ENCODE data around the gene CD2AP. TPM values are rescaled to one million over a fixed set of nuclear protein-coding genes. Genes with fewer than 3 reads are reported as not detected.

CD2AP gene
- total RNA-seq, 1 donor from 2014 or later = 40.3 TPM

GRCh38 chr6:47524136-47524845, 46.7 kb downstream of the CD2AP start:
- DNase-seq (ENCODE audit: low spot score) = no peak
- H3K4me1 Mint-ChIP-seq (ENCODE audit: unreplicated experiment) = peaks cover 38% of the 10 kb centered on the region
- H3K27ac Mint-ChIP-seq (ENCODE audit: unreplicated experiment) = no peak overlapping the region
- H3K4me3 Mint-ChIP-seq (ENCODE audit: unreplicated experiment) = no peak overlapping the region
- H3K36me3 Mint-ChIP-seq (ENCODE audit: low read depth, unreplicated experiment) = peaks cover 13% of the 10 kb centered on the region
- peaks cover 2% of the 10 kb centered on the region for H3K27me3 Mint-ChIP-seq (ENCODE audit: unreplicated experiment)
- no peak for TF ChIP-seq CTCF (IDR thresholded peaks at IDR 0.05; ENCODE audit: unreplicated experiment)
- no peaks in the 10 kb centered on the region for H3K9me3 Mint-ChIP-seq (ENCODE audit: unreplicated experiment)

GRCh38 chr6:47525330-47526057, 47.9 kb downstream of the CD2AP start:
- H3K9me3 Mint-ChIP-seq (ENCODE audit: unreplicated experiment) = no peaks in the 10 kb centered on the region
- H3K27ac Mint-ChIP-seq (ENCODE audit: unreplicated experiment) = peak overlapping the region; percentile 70
- no peak for DNase-seq (ENCODE audit: low spot score)
- peaks cover 36% of the 10 kb centered on the region for H3K4me1 Mint-ChIP-seq (ENCODE audit: unreplicated experiment)
- peaks cover 2% of the 10 kb centered on the region for H3K27me3 Mint-ChIP-seq (ENCODE audit: unreplicated experiment)
- H3K36me3 Mint-ChIP-seq (ENCODE audit: low read depth, unreplicated experiment) = peaks cover 13% of the 10 kb centered on the region
- TF ChIP-seq CTCF (IDR thresholded peaks at IDR 0.05; ENCODE audit: unreplicated experiment) = no peak
- no peak overlapping the region for H3K4me3 Mint-ChIP-seq (ENCODE audit: unreplicated experiment)

- no peaks in the 10 kb centered on the region for H3K27me3 Mint-ChIP-seq (ENCODE audit: unreplicated experiment)
- H3K4me3 Mint-ChIP-seq (ENCODE audit: unreplicated experiment) = peak overlapping the region; percentile 11
- no peak for DNase-seq (ENCODE audit: low spot score)
- no peak for TF ChIP-seq CTCF (IDR thresholded peaks at IDR 0.05; ENCODE audit: unreplicated experiment)
- H3K36me3 Mint-ChIP-seq (ENCODE audit: low read depth, unreplicated experiment) = peaks cover 13% of the 10 kb centered on the region
- H3K4me1 Mint-ChIP-seq (ENCODE audit: unreplicated experiment) = peaks cover 36% of the 10 kb centered on the region
- no peaks in the 10 kb centered on the region for H3K9me3 Mint-ChIP-seq (ENCODE audit: unreplicated experiment)
- peak overlapping the region; percentile 11 for H3K27ac Mint-ChIP-seq (ENCODE audit: unreplicated experiment)
Measured at GRCh38 chr6:47527274-47527673, 49.7 kb downstream of the CD2AP start.

GRCh38 chr6:47529734-47530133, 52.1 kb downstream of the CD2AP start:
- Mint-ChIP-seq H3K36me3 (ENCODE audit: low read depth, unreplicated experiment) (peaks cover 13% of the 10 kb centered on the region), H3K4me1 (ENCODE audit: unreplicated experiment) (peaks cover 27% of the 10 kb centered on the region), H3K27me3 (ENCODE audit: unreplicated experiment) (no peaks in the 10 kb centered on the region), H3K4me3 (ENCODE audit: unreplicated experiment) (no peak overlapping the region), H3K27ac (ENCODE audit: unreplicated experiment) (peak overlapping the region; percentile 33), H3K9me3 (ENCODE audit: unreplicated experiment) (no peaks in the 10 kb centered on the region)
- no peak for DNase-seq (ENCODE audit: low spot score)
- no peak for TF ChIP-seq CTCF (IDR thresholded peaks at IDR 0.05; ENCODE audit: unreplicated experiment)

All from endothelial cell (in vitro differentiated cells).